Measurements from ENCODE around the gene PTPRN2.

Gene PTPRN2

GRCh38 chr7:158450476-158451124 is 137.0 kb downstream of the PTPRN2 start:
- no peak for DNase-seq (ENCODE audit: extremely low spot score)
- TF ChIP-seq ARNT (IDR thresholded peaks at IDR 0.05) (no peak), CTBP1 (IDR thresholded peaks at IDR 0.05; ENCODE audit: borderline replicate concordance) (no peak), SP1 (IDR thresholded peaks at IDR 0.05) (no peak), FOXK2 (IDR thresholded peaks at IDR 0.05) (no peak), SUZ12 (IDR thresholded peaks at IDR 0.05) (no peak), HDGF (IDR thresholded peaks at IDR 0.05; ENCODE audit: borderline replicate concordance) (no peak), ELF4 (IDR thresholded peaks at IDR 0.05) (no peak), PKNOX1 (IDR thresholded peaks at IDR 0.05) (no peak), BHLHE40 (IDR thresholded peaks at IDR 0.05; ENCODE audit: borderline replicate concordance) (no peak), NFRKB (IDR thresholded peaks at IDR 0.05) (no peak), TARDBP (IDR thresholded peaks at IDR 0.05) (no peak), FOXM1 (IDR thresholded peaks at IDR 0.05; ENCODE audit: borderline replicate concordance) (no peak)
- ChIA-PET POLR2A (no interaction called here), CTCF (no interaction called here)

- ChIA-PET CTCF (no interaction called here), POLR2A (no interaction called here)
- TF ChIP-seq CTBP1 (IDR thresholded peaks at IDR 0.05; ENCODE audit: borderline replicate concordance) (no peak), LEF1 (IDR thresholded peaks at IDR 0.05; ENCODE audit: borderline replicate concordance) (no peak), FOXA1 (IDR thresholded peaks at IDR 0.05) (no peak), PKNOX1 (IDR thresholded peaks at IDR 0.05) (no peak), ELF4 (IDR thresholded peaks at IDR 0.05) (no peak), TARDBP (IDR thresholded peaks at IDR 0.05) (no peak), FOXM1 (IDR thresholded peaks at IDR 0.05; ENCODE audit: borderline replicate concordance) (no peak), FOXK2 (IDR thresholded peaks at IDR 0.05) (no peak), HDGF (IDR thresholded peaks at IDR 0.05; ENCODE audit: borderline replicate concordance) (no peak), L3MBTL2 (conservative IDR thresholded peaks at IDR 0.05) (no peak), SUZ12 (IDR thresholded peaks at IDR 0.05) (no peak), ZNF384 (IDR thresholded peaks at IDR 0.05) (no peak), ARNT (IDR thresholded peaks at IDR 0.05) (no peak)
- no peak for DNase-seq (ENCODE audit: extremely low spot score)
These were observed 137.7 kb downstream of the PTPRN2 start for GRCh38 chr7:158449942-158450341.

GRCh38 chr7:158449266-158449665 is 138.4 kb downstream of the PTPRN2 start:
- ChIA-PET CTCF (no interaction called here), POLR2A (no interaction called here)
- no peak for TF ChIP-seq ELF4 (IDR thresholded peaks at IDR 0.05)
- no peak for TF ChIP-seq NFRKB (IDR thresholded peaks at IDR 0.05)
- no peak for TF ChIP-seq FOXA1 (IDR thresholded peaks at IDR 0.05)
- no peak for TF ChIP-seq CTBP1 (IDR thresholded peaks at IDR 0.05; ENCODE audit: borderline replicate concordance)
- TF ChIP-seq L3MBTL2 (conservative IDR thresholded peaks at IDR 0.05), result no peak
- no peak for TF ChIP-seq SUZ12 (IDR thresholded peaks at IDR 0.05)
- TF ChIP-seq PKNOX1 (IDR thresholded peaks at IDR 0.05), result no peak
- no peak for TF ChIP-seq SP1 (IDR thresholded peaks at IDR 0.05)
- no peak for DNase-seq (ENCODE audit: extremely low spot score)

GRCh38 chr7:158448430-158449100 is 139.1 kb downstream of the PTPRN2 start:
- POLR2A ChIA-PET, result no interaction called here
- TF ChIP-seq SP1 (IDR thresholded peaks at IDR 0.05) (no peak), NFRKB (IDR thresholded peaks at IDR 0.05) (no peak), BHLHE40 (IDR thresholded peaks at IDR 0.05; ENCODE audit: borderline replicate concordance) (no peak), TARDBP (IDR thresholded peaks at IDR 0.05) (no peak), ZNF384 (IDR thresholded peaks at IDR 0.05) (no peak), SUZ12 (IDR thresholded peaks at IDR 0.05) (no peak)
- DNase-seq (ENCODE audit: extremely low spot score), result no peak
- CTCF ChIA-PET, result no interaction called here

GRCh38 chr7:158447506-158448171 is 140.0 kb downstream of the PTPRN2 start:
- TF ChIP-seq HDGF (IDR thresholded peaks at IDR 0.05; ENCODE audit: borderline replicate concordance) (no peak), FOXM1 (IDR thresholded peaks at IDR 0.05; ENCODE audit: borderline replicate concordance) (no peak), PKNOX1 (IDR thresholded peaks at IDR 0.05) (no peak), SP1 (IDR thresholded peaks at IDR 0.05) (no peak), L3MBTL2 (conservative IDR thresholded peaks at IDR 0.05) (no peak), SUZ12 (IDR thresholded peaks at IDR 0.05) (no peak), FOXA1 (IDR thresholded peaks at IDR 0.05) (no peak), LEF1 (IDR thresholded peaks at IDR 0.05; ENCODE audit: borderline replicate concordance) (no peak), ARNT (IDR thresholded peaks at IDR 0.05) (no peak), BHLHE40 (IDR thresholded peaks at IDR 0.05; ENCODE audit: borderline replicate concordance) (no peak)
- DNase-seq (ENCODE audit: extremely low spot score), result no peak
- POLR2A ChIA-PET, result no interaction called here
- CTCF ChIA-PET, result no interaction called here
